OCI-LY1 (cell line): ENCODE measurements around the gene MANSC4.

Experiments used
- H2AFZ ChIP-seq: fragments of 200-600 bp; sonication (generic), shearing (Covaris generic); 2 replicates; pipeline ENCODE4 v1.6.0; 2014; ENCODE audit warnings: antibody characterized with exemption, mild to moderate bottlenecking, low read length
- H3F3A ChIP-seq: fragments of 200-600 bp; sonication (generic), shearing (Covaris generic); 2 replicates; pipeline ENCODE4 v1.6.0; 2014; ENCODE audit warnings: mild to moderate bottlenecking, antibody characterized with exemption, low read length, moderate library complexity; ENCODE audit not compliant: insufficient read depth
- H3K27ac ChIP-seq: fragments of 200-600 bp; sonication (generic); 2 replicates; pipeline ENCODE4 v1.5.1; 2014; ENCODE audit warnings: low read length, mixed run types, mild to moderate bottlenecking, low read depth; ENCODE audit not compliant: poor library complexity, severe bottlenecking
- H3K27me3 ChIP-seq: fragments of 200-600 bp; sonication (generic); 2 replicates; pipeline ENCODE4 v1.6.0; 2014; ENCODE audit warnings: antibody characterized with exemption, mild to moderate bottlenecking, low read length, moderate library complexity; ENCODE audit not compliant: insufficient read depth
- H3K36me3 ChIP-seq: fragments of 200-600 bp; sonication (generic); 2 replicates; pipeline ENCODE4 v1.6.1; 2014; ENCODE audit warnings: mild to moderate bottlenecking, antibody characterized with exemption, low read length, moderate library complexity, mixed read lengths; ENCODE audit not compliant: insufficient read depth
- H3K4me1 ChIP-seq: fragments of 200-600 bp; sonication (generic); 2 replicates; pipeline ENCODE4 v1.5.1; 2014; ENCODE audit warnings: mild to moderate bottlenecking, low read length, moderate library complexity; ENCODE audit not compliant: insufficient read depth, severe bottlenecking
- H3K4me2 ChIP-seq: fragments of 200-600 bp; sonication (generic), shearing (Covaris generic); 2 replicates; pipeline ENCODE4 v1.6.1; 2014; ENCODE audit warnings: low read length
- H3K4me3 ChIP-seq: fragments of 200-600 bp; sonication (generic); 2 replicates; pipeline ENCODE4 v1.5.1; 2014; ENCODE audit warnings: low read length, low read depth, mild to moderate bottlenecking, mixed read lengths; ENCODE audit not compliant: poor library complexity, severe bottlenecking
- H3K79me2 ChIP-seq: fragments of 200-600 bp; shearing (Covaris generic); 2 replicates; pipeline ENCODE4 v1.6.1; 2016; ENCODE audit warnings: mixed run types, low read length, mixed read lengths; ENCODE audit not compliant: insufficient read depth
- H3K9ac ChIP-seq: fragments of 200-600 bp; sonication (generic), shearing (Covaris generic); 2 replicates; pipeline ENCODE4 v1.6.1; 2014; ENCODE audit warnings: mild to moderate bottlenecking, low read length, mixed read lengths
- H3K9me2 ChIP-seq: fragments of 200-600 bp; sonication (generic), shearing (Covaris generic); 2 replicates; pipeline ENCODE4 v1.6.1; 2014; ENCODE audit warnings: low read depth, mild to moderate bottlenecking, low read length, mixed read lengths
- H3K9me3 ChIP-seq: fragments of 200-600 bp; shearing (Covaris generic); 2 replicates; pipeline ENCODE4 v1.6.1; 2014; ENCODE audit warnings: low read length, mixed read lengths
- H4K20me1 ChIP-seq: fragments of 200-600 bp; sonication (generic), shearing (Covaris generic); 2 replicates; pipeline ENCODE4 v1.6.0; 2016; ENCODE audit warnings: mild to moderate bottlenecking, low read length; ENCODE audit not compliant: insufficient read depth
- CTCF ChIP-seq: fragments of 200-600 bp; sonication (generic), shearing (Covaris generic); IDR thresholded peaks from 2 replicates; pipeline ENCODE4 v1.5.1; 2017; ENCODE audit warnings: mild to moderate bottlenecking, antibody characterized with exemption, low read length, moderate library complexity, mixed read lengths
- EZH2 ChIP-seq: fragments of 200-600 bp; sonication (generic), shearing (Covaris generic); IDR thresholded peaks from 2 replicates; pipeline ENCODE4 v1.8.0; 2017; ENCODE audit warnings: borderline replicate concordance, mixed run types, mild to moderate bottlenecking, antibody characterized with exemption, low read length, moderate library complexity, mixed read lengths

Gene MANSC4

DNA sequence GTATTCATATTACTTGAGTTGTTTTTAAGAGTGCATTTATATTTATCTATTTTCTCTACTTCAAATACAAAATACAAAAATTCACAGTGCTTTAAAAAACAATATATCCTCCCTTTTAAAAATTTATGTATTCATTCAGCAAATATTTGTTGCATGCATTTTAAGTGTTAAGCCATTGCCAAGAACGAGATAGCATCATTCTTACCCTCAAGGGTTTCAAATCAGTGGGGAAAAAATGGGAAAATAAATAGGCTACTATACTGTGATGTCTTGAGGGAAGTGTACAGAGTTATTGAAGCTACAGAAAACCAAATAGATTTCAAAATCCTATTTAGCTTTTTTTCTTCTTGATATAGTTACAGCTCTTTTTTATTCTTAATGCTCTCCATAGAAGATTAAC, 46.2 kb downstream of the MANSC4 start:
- Histone ChIP-seq H3K36me3 (peaks cover 60% of the 10 kb centered on the region), H4K20me1 (no peaks in the 10 kb centered on the region)

DNA sequence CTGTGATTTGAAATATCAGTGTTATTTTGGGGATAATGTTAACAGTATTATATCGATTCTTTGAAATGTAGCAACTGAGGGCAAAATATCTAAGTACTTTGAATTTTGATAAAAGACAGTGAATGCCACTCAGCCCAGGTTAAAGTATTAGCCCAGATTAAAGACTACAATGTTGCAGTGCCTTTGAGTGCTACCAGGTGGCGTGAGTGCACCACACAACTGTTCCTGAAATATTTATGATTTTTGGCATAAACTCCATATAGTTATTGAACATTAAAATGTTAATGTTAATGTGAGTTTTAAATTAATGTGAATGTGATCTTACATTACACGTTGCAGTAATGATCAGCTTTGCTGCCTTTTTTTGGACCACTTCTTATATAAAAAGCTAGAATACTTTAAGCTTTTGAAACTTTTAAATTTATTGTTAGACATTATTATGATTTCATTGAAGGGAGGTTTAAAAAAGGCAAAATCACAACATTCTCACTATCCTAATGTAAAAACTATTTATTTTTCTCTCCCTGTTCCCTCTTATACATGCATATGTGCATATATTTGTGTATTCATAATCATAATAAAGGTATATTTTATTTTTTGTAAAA, 46.9 kb downstream of the MANSC4 start:
- H3F3A ChIP-seq = no peaks in the 10 kb centered on the region
- no peaks in the 10 kb centered on the region for H4K20me1 ChIP-seq
- no peaks in the 10 kb centered on the region for H3K79me2 ChIP-seq
- H2AFZ ChIP-seq = no peak overlapping the region
- TF ChIP-seq CTCF (peak; percentile 92), EZH2 (no peak)
- no peak overlapping the region for H3K4me2 ChIP-seq
- H3K27ac ChIP-seq = no peak overlapping the region
- no peak overlapping the region for H3K9ac ChIP-seq
- no peak overlapping the region for H3K4me3 ChIP-seq
- H3K9me3 ChIP-seq = no peaks in the 10 kb centered on the region
- H3K4me1 ChIP-seq = peaks cover 11% of the 10 kb centered on the region
- H3K9me2 ChIP-seq = no peaks in the 10 kb centered on the region
- H3K36me3 ChIP-seq = peaks cover 61% of the 10 kb centered on the region; the same call in 1 of the 2 replicates
- no peaks in the 10 kb centered on the region for H3K27me3 ChIP-seq

More for the DNA sequence above, 46.2 kb downstream of the MANSC4 start:
- Histone ChIP-seq H3K4me3 (no peak overlapping the region), H2AFZ (no peak overlapping the region), H3K4me1 (peaks cover 11% of the 10 kb centered on the region), H3F3A (no peaks in the 10 kb centered on the region), H3K27ac (no peak overlapping the region), H3K9ac (no peak overlapping the region), H3K9me3 (no peaks in the 10 kb centered on the region), H3K27me3 (no peaks in the 10 kb centered on the region), H3K79me2 (no peaks in the 10 kb centered on the region), H3K4me2 (no peak overlapping the region), H3K9me2 (no peaks in the 10 kb centered on the region)
- TF ChIP-seq CTCF (no peak), EZH2 (no peak)

DNA sequence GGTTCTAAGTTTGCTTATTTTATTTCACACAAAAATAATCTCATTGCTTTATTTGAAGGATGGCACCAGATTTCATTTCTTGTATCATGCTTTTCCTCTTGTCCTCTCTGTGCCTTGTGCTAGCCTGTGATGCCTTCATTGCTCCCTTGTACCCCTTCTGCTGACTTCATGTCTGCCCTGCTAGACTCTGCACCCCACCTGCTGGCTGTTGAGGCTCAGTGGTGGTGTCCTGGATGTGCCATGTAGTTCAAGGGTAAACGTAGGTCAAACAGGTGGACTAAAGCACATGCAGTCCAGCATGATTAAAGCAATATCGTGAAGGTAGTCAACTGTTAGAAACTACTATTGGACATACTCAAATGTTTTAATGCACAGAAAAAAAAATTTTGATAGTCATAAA, 47.8 kb downstream of the MANSC4 start:
- Histone ChIP-seq H3K4me1 (peaks cover 11% of the 10 kb centered on the region), H2AFZ (no peak overlapping the region), H3K9me3 (no peaks in the 10 kb centered on the region), H3K9me2 (no peaks in the 10 kb centered on the region), H3K4me3 (no peak overlapping the region), H3F3A (no peaks in the 10 kb centered on the region), H3K79me2 (no peaks in the 10 kb centered on the region), H3K27ac (no peak overlapping the region), H3K36me3 (peaks cover 59% of the 10 kb centered on the region; the same call in 1 of the 2 replicates), H3K27me3 (no peaks in the 10 kb centered on the region), H3K9ac (no peak overlapping the region), H3K4me2 (no peak overlapping the region), H4K20me1 (no peaks in the 10 kb centered on the region)
- TF ChIP-seq EZH2 (no peak), CTCF (peak; percentile 42; the same call in 1 of the 2 replicates)
